IMR-90 (cell line): Measurements from ENCODE around the gene BANP. TPM values are rescaled to one million over a fixed set of nuclear protein-coding genes. Genes with fewer than 3 reads are reported as not detected.

Experiments
- microRNA-seq, 2 experiments: library from miRNA; stranded (forward) in 1 of 2; unstranded in 1 of 2; fragments of 10-50 nt in 1 of 2; fragments of <30 nt in 1 of 2; gene quantifications in 1 of 2; microRNA quantifications in 1 of 2; one replicate each; pipeline versions ENCODE3 to v1.1.0; 2013 to 2020; ENCODE audit not compliant: insufficient read depth in 1 of 2, insufficient read length in 1 of 2, unreplicated experiment in 1 of 2
- polyA plus RNA-seq, 3 experiments: library from polyadenylated mRNA; depleted of rRNA; stranded (reverse); fragments of >200 nt; gene quantifications; 2 replicates each; pipeline ENCODE4 v1.2.3, GENCODE V29; 2012; ENCODE audit warnings: low replicate concordance in 1 of 3
- small RNA-seq, 5 experiments: library from RNA; depleted of rRNA; stranded (forward); fragments of <200 nt; gene quantifications; one replicate each; pipeline ENCODE3, GENCODE V24; 2012
- total RNA-seq: library from RNA; depleted of rRNA; stranded (reverse); fragments of >200 nt; gene quantifications from 2 replicates; pipeline ENCODE4 v1.2.3, GENCODE V29; 2012; rRNA removed

BANP gene
- total and polyA plus RNA-seq, 2 of the 4 experiments (the other 2 are of a cell fraction) = 17.4 to 17.9 TPM

Small RNA genes within 50 kb of the gene (microRNA-seq; reads per million reads assigned to microRNA genes)
- not detected for gene AC127455.1 (ENCODE audit: insufficient read depth, insufficient read length)

Small RNA genes within 50 kb of the gene (small RNA-seq; reads per million reads assigned to genes)
- 0 reads per million in 5 experiments for gene AC127455.1

Other genes with a start within 250 kb of the BANP start
- 13.6 and 16.1 TPM in 2 replicates for gene KLHDC4, start 185.4 kb upstream of the BANP start, total RNA-seq
- gene KLHDC4, start 185.4 kb upstream of the BANP start, polyA plus RNA-seq (2012; rRNA removed) = 19.0 and 22.9 TPM in 2 replicates
- 11.3 and 13.6 TPM in 2 replicates for gene SLC7A5, start 81.9 kb upstream of the BANP start, total RNA-seq
- 87.9 and 101 TPM in 2 replicates for gene SLC7A5, start 81.9 kb upstream of the BANP start, polyA plus RNA-seq (2012; rRNA removed)
- not detected in 2 replicates for gene CA5A, start 14.9 kb upstream of the BANP start, total RNA-seq
- gene CA5A, start 14.9 kb upstream of the BANP start, polyA plus RNA-seq (2012; rRNA removed) = not detected in 2 replicates